CD14-positive monocyte (primary cell): Measurements from ENCODE around the gene BMERB1. TPM values are rescaled to one million over a fixed set of nuclear protein-coding genes. Genes with fewer than 3 reads are reported as not detected.

ENCODE experiments used
- DNase-seq, 3 donors: peaks; one replicate each; pipeline ENCODE4 v3.0.0-alpha.2; 2011 to 2022
- H2AFZ ChIP-seq: 2 replicates; pipeline ENCODE4 v1.6.0; 2012; ENCODE audit warnings: mild to moderate bottlenecking, low read depth, low read length, inconsistent platforms; ENCODE audit not compliant: insufficient read depth, poor library complexity, severe bottlenecking
- H3K27ac ChIP-seq, 2 donors: 1 replicate in 1 of 2; 2 replicates in 1 of 2; pipeline ENCODE4 v1.5.1; 2012 to 2013; ENCODE audit warnings: low read length in 2 of 2, control low read depth in 1 of 2, inconsistent platforms in 1 of 2, low read depth in 1 of 2, mild to moderate bottlenecking in 1 of 2
- H3K27me3 ChIP-seq, 2 donors: one replicate each; pipeline versions ENCODE4 v1.6.0 to v1.6.1; 2011 to 2013; ENCODE audit warnings: low read length in 2 of 2; ENCODE audit not compliant: control insufficient read depth in 2 of 2, insufficient read depth in 2 of 2
- H3K36me3 ChIP-seq, 2 donors: replicated peaks in 1 of 2; 1 replicate in 1 of 2; 2 replicates in 1 of 2; pipeline versions ENCODE4 v1.5.1 to v1.6.1; 2012 to 2013; ENCODE audit warnings: low read length in 2 of 2, control low read depth in 1 of 2, inconsistent platforms in 1 of 2, mild to moderate bottlenecking in 1 of 2; ENCODE audit not compliant: insufficient read depth in 2 of 2, control insufficient read depth in 1 of 2
- H3K4me1 ChIP-seq, 2 donors: 1 replicate in 1 of 2; 2 replicates in 1 of 2; pipeline versions ENCODE4 v1.5.1 to v1.6.1; 2012 to 2013; ENCODE audit warnings: low read length in 2 of 2, control low read depth in 1 of 2, inconsistent platforms in 1 of 2, mild to moderate bottlenecking in 1 of 2, moderate library complexity in 1 of 2; ENCODE audit not compliant: insufficient read depth in 2 of 2, control insufficient read depth in 1 of 2
- H3K4me2 ChIP-seq: replicated peaks from 2 replicates; pipeline ENCODE3; 2012; ENCODE audit warnings: low read length, moderate library complexity, mild to moderate bottlenecking; ENCODE audit not compliant: poor library complexity, severe bottlenecking; ENCODE audit errors: extremely low read depth
- H3K4me3 ChIP-seq, 3 experiments: fragments of 200-600 bp in 1 of 3; sonication (generic) in 1 of 3; replicated peaks in 1 of 3; 1 replicate in 2 of 3; 2 replicates in 1 of 3; pipeline ENCODE4 v1.5.1; 2011 to 2013; ENCODE audit warnings: low read length in 3 of 3, mild to moderate bottlenecking in 3 of 3, control low read depth in 2 of 3, low read depth in 2 of 3, inconsistent platforms in 1 of 3, moderate library complexity in 1 of 3
- H3K79me2 ChIP-seq: 2 replicates; pipeline ENCODE4 v1.6.0; 2012; ENCODE audit warnings: mild to moderate bottlenecking, control low read depth, inconsistent platforms, low read length, moderate library complexity; ENCODE audit not compliant: insufficient read depth
- H3K9ac ChIP-seq: 2 replicates; pipeline ENCODE4 v1.6.0; 2017; ENCODE audit warnings: low read length, mild to moderate bottlenecking; ENCODE audit not compliant: insufficient read depth, poor library complexity, severe bottlenecking
- H3K9me3 ChIP-seq, 2 donors: replicated peaks in 1 of 2; 1 replicate in 1 of 2; 2 replicates in 1 of 2; pipeline versions ENCODE4 v1.5.1 to v1.6.1; 2012 to 2013; ENCODE audit warnings: low read length in 2 of 2, control low read depth in 1 of 2; ENCODE audit not compliant: control insufficient read depth in 1 of 2, insufficient read depth in 1 of 2
- H4K20me1 ChIP-seq: 2 replicates; pipeline ENCODE4 v1.6.0; 2012; ENCODE audit warnings: mild to moderate bottlenecking, low read length, control low read depth, moderate library complexity; ENCODE audit not compliant: insufficient read depth
- H3K27ac Mint-ChIP-seq, 7 donors: one replicate each; pipeline ENCODE4 v1.8.0; 2020; ENCODE audit warnings: mild to moderate bottlenecking in 7 of 7, mixed read lengths in 7 of 7, moderate library complexity in 6 of 7, inconsistent platforms in 2 of 7
- H3K27me3 Mint-ChIP-seq, 3 donors: one replicate each; pipeline ENCODE4 v1.8.0; 2021 to 2022; ENCODE audit warnings: low read depth in 3 of 3, mild to moderate bottlenecking in 3 of 3, mixed read lengths in 3 of 3, moderate library complexity in 3 of 3, inconsistent platforms in 1 of 3
- H3K36me3 Mint-ChIP-seq, 2 donors: one replicate each; pipeline ENCODE4 v1.8.0; 2020; ENCODE audit warnings: mixed read lengths in 2 of 2, inconsistent platforms in 1 of 2, mild to moderate bottlenecking in 1 of 2
- H3K4me1 Mint-ChIP-seq: one replicate; pipeline ENCODE4 v1.8.0; 2020; ENCODE audit warnings: mild to moderate bottlenecking, mixed read lengths
- H3K4me3 Mint-ChIP-seq, 2 donors: one replicate each; pipeline ENCODE4 v1.8.0; 2020; ENCODE audit warnings: mild to moderate bottlenecking in 2 of 2, mixed read lengths in 2 of 2, moderate library complexity in 1 of 2
- H3K9me3 Mint-ChIP-seq, 7 donors: one replicate each; pipeline ENCODE4 v1.8.0; 2020 to 2022; ENCODE audit warnings: mixed read lengths in 7 of 7, mild to moderate bottlenecking in 6 of 7, moderate library complexity in 6 of 7, inconsistent platforms in 2 of 7
- WGBS: methylation state at CpG from one replicate; pipeline ENCODE4 v1.1.5; 2013; ENCODE audit warnings: missing lambda C conversion rate; ENCODE audit not compliant: insufficient coverage; 5-methylcytosine and 5-hydroxymethylcytosine counted together
- intact Hi-C, 2 donors: fragments of 100-400 bp; cut with micrococcal nuclease; formaldehyde crosslinking; loops; one replicate each; pipeline versions ENCODE4 v1.15.0 to v1.15.1; 2023
- polyA plus RNA-seq, 3 donors: library from polyadenylated mRNA; depleted of rRNA in 1 of 3; unstranded in 2 of 3; stranded (reverse) in 1 of 3; fragments of 300-500 nt in 2 of 3; fragments of >200 nt in 1 of 3; fragmentation: Illumina TruSeq in 2 of 3; gene quantifications; 1 replicate in 2 of 3; 2 replicates in 1 of 3; pipeline ENCODE4 v1.2.3, GENCODE V29; 2012 to 2021
- TF ChIP-seq, protein P1 (sequence below): fragments of 200-600 bp; IDR thresholded peaks from one replicate; pipeline ENCODE4 v1.8.0; 2022; ENCODE audit warnings: antibody characterized with exemption, mild to moderate bottlenecking

The BMERB1 gene
- polyA plus RNA-seq, 3 donors, result 0.11 to 0.28 (median 0.11) TPM

DNA sequence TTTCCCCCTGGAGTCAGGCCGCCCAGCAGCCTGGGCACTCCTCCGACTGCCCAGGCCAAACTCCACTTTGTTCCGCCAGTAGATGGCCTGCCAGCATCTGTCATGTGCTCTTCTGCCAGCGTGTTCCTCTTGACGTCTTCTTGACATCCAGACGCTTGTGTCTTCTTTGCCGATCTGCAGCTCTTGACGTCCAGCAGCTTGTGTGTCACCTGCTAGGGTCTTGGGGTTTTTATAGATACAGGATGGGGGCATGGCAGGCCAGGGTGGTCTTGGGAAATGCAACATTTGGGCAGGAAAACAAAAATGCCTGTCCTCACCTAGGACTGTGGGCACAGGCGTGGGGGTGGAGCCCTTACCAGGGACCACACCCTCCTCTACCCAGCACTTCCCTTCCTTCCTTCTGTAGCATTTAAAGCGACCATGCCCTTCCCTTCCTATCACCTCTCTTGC is 88.7 kb downstream of the BMERB1 start:
- intact Hi-C loops, result loop anchor here (5.0 to 10.0 kb wide), 3 partner anchors 69 to 182 kb away; no protein-coding TSS in a partner anchor

DNA sequence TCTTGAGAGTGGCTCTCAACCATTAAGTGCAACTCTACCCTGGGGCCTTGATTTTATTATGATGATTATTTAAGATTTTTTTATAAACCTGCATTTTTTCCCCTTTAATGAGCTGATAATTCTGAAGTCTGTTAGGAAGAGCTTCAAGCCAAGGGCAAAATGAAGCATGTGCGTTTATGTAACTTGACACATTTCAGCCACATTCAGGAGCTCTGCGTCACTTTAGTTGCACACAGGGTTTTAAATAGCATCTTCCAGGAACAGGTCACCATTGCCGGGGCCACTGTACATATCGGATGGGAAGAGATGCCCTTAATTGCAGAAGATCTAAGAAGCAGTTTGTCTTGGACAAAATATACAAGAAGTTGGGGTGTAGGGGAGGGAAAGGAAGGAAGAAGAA is 89.6 kb downstream of the BMERB1 start:
- H3K27me3 ChIP-seq, result no peaks in the 10 kb centered on the region
- peaks cover 6 to 11% (median 11%) of the 10 kb centered on the region in 3 donors for H3K27me3 Mint-ChIP-seq
- peak overlapping the region; percentile 71 for H3K4me2 ChIP-seq
- DNase-seq, result no peak
- H3K4me3 ChIP-seq, result peak overlapping the region in 2 of 3 experiments; percentile 22 to 58
- TF ChIP-seq, protein P1, sequence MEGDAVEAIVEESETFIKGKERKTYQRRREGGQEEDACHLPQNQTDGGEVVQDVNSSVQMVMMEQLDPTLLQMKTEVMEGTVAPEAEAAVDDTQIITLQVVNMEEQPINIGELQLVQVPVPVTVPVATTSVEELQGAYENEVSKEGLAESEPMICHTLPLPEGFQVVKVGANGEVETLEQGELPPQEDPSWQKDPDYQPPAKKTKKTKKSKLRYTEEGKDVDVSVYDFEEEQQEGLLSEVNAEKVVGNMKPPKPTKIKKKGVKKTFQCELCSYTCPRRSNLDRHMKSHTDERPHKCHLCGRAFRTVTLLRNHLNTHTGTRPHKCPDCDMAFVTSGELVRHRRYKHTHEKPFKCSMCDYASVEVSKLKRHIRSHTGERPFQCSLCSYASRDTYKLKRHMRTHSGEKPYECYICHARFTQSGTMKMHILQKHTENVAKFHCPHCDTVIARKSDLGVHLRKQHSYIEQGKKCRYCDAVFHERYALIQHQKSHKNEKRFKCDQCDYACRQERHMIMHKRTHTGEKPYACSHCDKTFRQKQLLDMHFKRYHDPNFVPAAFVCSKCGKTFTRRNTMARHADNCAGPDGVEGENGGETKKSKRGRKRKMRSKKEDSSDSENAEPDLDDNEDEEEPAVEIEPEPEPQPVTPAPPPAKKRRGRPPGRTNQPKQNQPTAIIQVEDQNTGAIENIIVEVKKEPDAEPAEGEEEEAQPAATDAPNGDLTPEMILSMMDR, result no peak
- peak overlapping the region in 1 of 2 donors; percentile 71 for H3K27ac ChIP-seq
- H3K4me1 Mint-ChIP-seq, result peaks cover 53% of the 10 kb centered on the region
- H3K27ac Mint-ChIP-seq, result peak overlapping the region in 4 of 7 donors; percentile 40 to 96 (median 62)
- WGBS, result 100% methylated on average over 4 of the region's 4 CpGs
- no peaks in the 10 kb centered on the region for H3K79me2 ChIP-seq
- no peaks in the 10 kb centered on the region for H3K36me3 Mint-ChIP-seq
- no peak overlapping the region for H3K9ac ChIP-seq
- peak overlapping the region; percentile 67 for H2AFZ ChIP-seq
- H3K9me3 Mint-ChIP-seq, result peaks cover 0 to 6% (median 0%) of the 10 kb centered on the region in 7 donors
- H3K36me3 ChIP-seq, result no peaks in the 10 kb centered on the region
- H3K9me3 ChIP-seq, result no peaks in the 10 kb centered on the region
- intact Hi-C loops, result loop anchor here (5.0 to 10.0 kb wide), 3 partner anchors 68 to 181 kb away; no protein-coding TSS in a partner anchor
- peak overlapping the region in 1 of 2 donors; percentile 88 for H3K4me3 Mint-ChIP-seq
- H4K20me1 ChIP-seq, result no peaks in the 10 kb centered on the region
- H3K4me1 ChIP-seq, result peaks cover 54 to 60% of the 10 kb centered on the region in 2 donors

More for the DNA sequence above, 88.7 kb downstream of the BMERB1 start:
- Histone ChIP-seq H4K20me1 (no peaks in the 10 kb centered on the region), H3K36me3 (no peaks in the 10 kb centered on the region), H3K9ac (peak overlapping the region; percentile 16), H3K4me3 (peak overlapping the region; percentile 18 to 58 (median 22)), H2AFZ (peak overlapping the region; percentile 67), H3K4me1 (peaks cover 57 to 62% of the 10 kb centered on the region in 2 donors), H3K4me2 (peak overlapping the region; percentile 71), H3K27ac (peak overlapping the region; percentile 31 to 71), H3K9me3 (no peaks in the 10 kb centered on the region), H3K27me3 (no peaks in the 10 kb centered on the region), H3K79me2 (no peaks in the 10 kb centered on the region)
- Mint-ChIP-seq H3K9me3 (peaks cover 0 to 4% (median 0%) of the 10 kb centered on the region in 7 donors), H3K4me1 (peaks cover 60% of the 10 kb centered on the region), H3K27ac (peak overlapping the region; percentile 85 to 98 (median 96)), H3K27me3 (peaks cover 9 to 13% (median 11%) of the 10 kb centered on the region in 3 donors), H3K36me3 (no peaks in the 10 kb centered on the region), H3K4me3 (peak overlapping the region; percentile 78 to 88)
- WGBS, result 19% methylated on average over 10 of the region's 10 CpGs
- peak; percentile 70 to 78 (median 76) for DNase-seq
- TF ChIP-seq, protein P1, result peak; percentile 58
